Liver (tissue), 9 donors: Measurements from ENCODE around the gene WDFY3. TPM values are rescaled to one million over a fixed set of nuclear protein-coding genes. Genes with fewer than 3 reads are reported as not detected.

Experiments used
- DNase-seq: peaks from one replicate; pipeline ENCODE4 v3.0.0-alpha.2; 2017; ENCODE audit warnings: low spot score
- H3K27ac ChIP-seq, 2 donors: one replicate each; pipeline ENCODE4 v1.7.0; 2013; ENCODE audit warnings: inconsistent platforms in 2 of 2, low read length in 2 of 2, control low read depth in 1 of 2, low read depth in 1 of 2, mild to moderate bottlenecking in 1 of 2
- H3K27me3 ChIP-seq, 4 donors: one replicate each; pipeline versions ENCODE4 v1.6.1 to v1.7.0; 2013; ENCODE audit warnings: low read length in 3 of 4, inconsistent platforms in 1 of 4, mild to moderate bottlenecking in 1 of 4, moderate library complexity in 1 of 4; ENCODE audit not compliant: control insufficient read depth in 4 of 4, insufficient read depth in 4 of 4
- H3K36me3 ChIP-seq, 4 donors: one replicate each; pipeline versions ENCODE4 v1.6.1 to v1.7.0; 2013; ENCODE audit warnings: low read length in 3 of 4, mild to moderate bottlenecking in 3 of 4, low read depth in 1 of 4, moderate library complexity in 1 of 4; ENCODE audit not compliant: control insufficient read depth in 4 of 4, insufficient read depth in 3 of 4
- H3K4me1 ChIP-seq, 4 donors: one replicate each; pipeline versions ENCODE4 v1.6.1 to v1.7.0; 2013; ENCODE audit warnings: low read length in 3 of 4, mild to moderate bottlenecking in 3 of 4, moderate library complexity in 1 of 4; ENCODE audit not compliant: control insufficient read depth in 4 of 4, insufficient read depth in 4 of 4
- H3K4me3 ChIP-seq, 3 donors: one replicate each; pipeline versions ENCODE4 v1.6.1 to v1.7.0; 2013; ENCODE audit warnings: low read length in 3 of 3, control low read depth in 1 of 3, low read depth in 1 of 3, mild to moderate bottlenecking in 1 of 3
- H3K9ac ChIP-seq, 2 donors: one replicate each; pipeline ENCODE4 v1.7.0; 2013; ENCODE audit warnings: low read length in 2 of 2, mild to moderate bottlenecking in 2 of 2, moderate library complexity in 2 of 2, control low read depth in 1 of 2, low read depth in 1 of 2
- H3K9me3 ChIP-seq, 4 donors: one replicate each; pipeline versions ENCODE4 v1.6.1 to v1.7.0; 2013; ENCODE audit warnings: low read length in 3 of 4; ENCODE audit not compliant: control insufficient read depth in 4 of 4
- EGR1 ChIP-seq, 2 donors: IDR thresholded peaks; 2 replicates each; pipeline ENCODE4 v1.6.1; 2016 to 2018; ENCODE audit warnings: antibody characterized with exemption in 2 of 2, low read depth in 2 of 2
- FOXA1 ChIP-seq: IDR thresholded peaks from 2 replicates; pipeline ENCODE4 v1.6.1; 2016; ENCODE audit warnings: antibody characterized with exemption
- FOXA2 ChIP-seq: IDR thresholded peaks from 2 replicates; pipeline ENCODE4 v1.6.1; 2016; ENCODE audit warnings: antibody characterized with exemption
- GABPA ChIP-seq, 2 donors: IDR thresholded peaks in 1 of 2; conservative IDR thresholded peaks in 1 of 2; 2 replicates each; pipeline ENCODE4 v1.6.1; 2016; ENCODE audit warnings: antibody characterized with exemption in 2 of 2, mild to moderate bottlenecking in 1 of 2, moderate library complexity in 1 of 2
- HNF4A ChIP-seq, 2 donors: conservative IDR thresholded peaks; 2 replicates each; pipeline ENCODE4 v1.6.1; 2016; ENCODE audit warnings: antibody characterized with exemption in 2 of 2, mild to moderate bottlenecking in 2 of 2
- HNF4G ChIP-seq: IDR thresholded peaks from 2 replicates; pipeline ENCODE4 v1.6.1; 2016; ENCODE audit warnings: antibody characterized with exemption
- JUND ChIP-seq, 2 donors: IDR thresholded peaks; 2 replicates each; pipeline ENCODE4 v1.6.1; 2016; ENCODE audit warnings: antibody characterized with exemption in 2 of 2
- NR2F2 ChIP-seq: IDR thresholded peaks from 2 replicates; pipeline ENCODE4 v1.6.1; 2016; ENCODE audit warnings: antibody characterized with exemption
- RAD21 ChIP-seq, 2 donors: IDR thresholded peaks; 2 replicates each; pipeline ENCODE4 v1.6.1; 2016; ENCODE audit warnings: antibody characterized with exemption in 2 of 2, mild to moderate bottlenecking in 2 of 2
- RXRA ChIP-seq, 2 donors: IDR thresholded peaks; 2 replicates each; pipeline ENCODE4 v1.6.1; 2017 to 2018; ENCODE audit warnings: antibody characterized with exemption in 2 of 2, mild to moderate bottlenecking in 1 of 2
- SP1 ChIP-seq: IDR thresholded peaks from 2 replicates; pipeline ENCODE4 v1.6.1; 2018; ENCODE audit warnings: antibody characterized with exemption, mild to moderate bottlenecking
- TAF1 ChIP-seq: conservative IDR thresholded peaks from 2 replicates; pipeline ENCODE4 v1.6.1; 2016; ENCODE audit warnings: antibody characterized with exemption, mild to moderate bottlenecking
- YY1 ChIP-seq: IDR thresholded peaks from 2 replicates; pipeline ENCODE4 v1.6.1; 2016; ENCODE audit warnings: antibody characterized with exemption, mild to moderate bottlenecking
- WGBS: extraction: QIAGEN DNeasy Blood & Tissue Kit; methylation state at CpG from one replicate; pipeline ENCODE4 v1.1.7; 2013; 5-methylcytosine and 5-hydroxymethylcytosine counted together
- polyA plus RNA-seq, 2 donors: library from polyadenylated mRNA; stranded (reverse) in 1 of 2; unstranded in 1 of 2; fragments of 200-250 nt in 1 of 2; fragments of >200 nt in 1 of 2; fragmentation: Nextera tagmentation in 1 of 2; extraction: Ambion mirVana in 1 of 2; gene quantifications; one replicate each; pipeline versions ENCODE4 v1.2.1 to v1.2.3, GENCODE V29; 2013 to 2015
- total RNA-seq, 2 donors: library from RNA; depleted of rRNA; stranded (reverse); fragments of >200 nt; gene quantifications; one replicate each; pipeline ENCODE4 v1.2.3, GENCODE V29; 2014
- TF ChIP-seq, protein P1 (sequence below): IDR thresholded peaks from 2 replicates; pipeline ENCODE4 v1.6.1; 2016; ENCODE audit warnings: antibody characterized with exemption
- TF ChIP-seq, protein P2 (sequence below): IDR thresholded peaks from 2 replicates; pipeline ENCODE4 v1.6.1; 2016; ENCODE audit warnings: antibody characterized with exemption
- TF ChIP-seq, protein P3 (sequence below): IDR thresholded peaks from 2 replicates; pipeline ENCODE4 v1.6.1; 2016; ENCODE audit warnings: antibody characterized with exemption
- TF ChIP-seq, protein P4 (sequence below): IDR thresholded peaks from 2 replicates; pipeline ENCODE4 v1.6.1; 2016; ENCODE audit warnings: antibody characterized with exemption, mild to moderate bottlenecking
- donor health status: healthy.
- donor health status: healthy.
- donor health status: healthy.
- donor health status: healthy.
- donor health status: healthy.

The WDFY3 gene
- total and polyA plus RNA-seq, 4 donors: 3.2 to 50.5 (median 19.2) TPM

DNA sequence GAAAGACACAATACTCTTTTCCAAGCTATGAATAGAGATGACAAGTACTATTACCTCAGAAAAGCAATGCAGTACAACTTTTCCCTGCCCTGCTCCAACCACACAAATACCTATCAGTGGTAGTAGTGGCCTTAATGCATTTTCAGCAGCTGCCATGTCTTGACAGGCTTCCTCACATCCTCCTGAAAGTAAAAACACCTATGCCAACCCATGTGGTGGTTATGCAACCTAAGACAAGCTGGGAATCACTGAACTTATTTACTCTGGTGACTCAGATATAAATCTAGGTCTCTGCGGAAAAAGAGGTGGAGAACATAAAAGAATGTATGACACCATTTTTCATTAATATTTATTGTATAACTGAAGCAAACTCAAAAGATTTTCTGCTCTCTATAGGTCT, 14.5 kb downstream of the WDFY3 start (continued):
- no peak for TF ChIP-seq SP1
- TF ChIP-seq NR2F2: no peak
- peak; percentile 95 for TF ChIP-seq FOXA2
- TF ChIP-seq JUND (IDR thresholded peaks at IDR 0.05): peak; percentile 95 to 96
- TF ChIP-seq EGR1 (IDR thresholded peaks at IDR 0.05; ENCODE audit: low read depth in 2 of 2): no peak
- no peak for TF ChIP-seq HNF4G
- peak; percentile 88 for TF ChIP-seq FOXA1

DNA sequence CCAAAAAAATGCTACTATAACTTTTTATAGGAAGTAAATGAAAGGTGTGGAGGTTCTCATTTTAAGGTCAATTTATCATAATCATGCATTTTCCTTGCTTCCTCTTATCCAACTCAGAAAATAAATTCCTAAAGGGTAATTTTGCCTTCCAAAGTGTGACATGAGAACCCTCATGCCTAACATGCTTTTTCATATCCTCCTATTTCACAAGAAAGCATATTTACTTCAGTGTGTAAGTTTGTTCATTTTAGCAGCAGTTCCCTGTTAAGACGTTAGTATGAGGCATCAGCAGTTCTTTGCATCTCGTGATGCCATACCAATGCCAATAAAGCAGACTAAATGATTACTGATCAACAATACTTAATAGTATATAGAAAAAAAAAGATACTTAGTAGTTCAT, 18.4 kb downstream of the WDFY3 start:
- TF ChIP-seq YY1: no peak
- TF ChIP-seq, protein P1, sequence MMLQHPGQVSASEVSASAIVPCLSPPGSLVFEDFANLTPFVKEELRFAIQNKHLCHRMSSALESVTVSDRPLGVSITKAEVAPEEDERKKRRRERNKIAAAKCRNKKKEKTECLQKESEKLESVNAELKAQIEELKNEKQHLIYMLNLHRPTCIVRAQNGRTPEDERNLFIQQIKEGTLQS: no peak
- no peak for TF ChIP-seq TAF1
- TF ChIP-seq RXRA (IDR thresholded peaks at IDR 0.05): no peak
- WGBS: 73% methylated on average over 2 of the region's 2 CpGs
- peaks cover 0 to 6% (median 2%) of the 10 kb centered on the region in 4 donors for H3K4me1 ChIP-seq

DNA sequence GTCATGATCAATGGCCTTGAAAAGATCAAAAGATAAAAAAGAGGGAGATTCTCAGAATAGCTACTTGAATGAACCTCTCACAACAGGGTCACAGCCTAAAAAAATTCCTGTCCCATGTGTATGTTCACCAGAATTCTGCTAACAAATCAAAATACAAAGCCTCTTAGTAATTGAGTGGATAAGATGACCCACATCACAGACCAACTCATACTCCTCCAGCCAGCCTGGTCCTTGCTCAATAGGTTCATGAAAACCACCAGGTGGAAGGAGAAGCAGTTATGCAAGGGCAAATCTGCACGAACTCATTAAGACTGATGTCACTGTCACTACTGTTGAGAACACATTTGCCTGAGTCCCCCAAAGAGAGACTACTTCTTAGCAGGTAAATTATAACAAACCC, 21.5 kb downstream of the WDFY3 start:
- Histone ChIP-seq H3K4me1 (no peaks in the 10 kb centered on the region), H3K36me3 (peaks cover 0 to 3% (median 0%) of the 10 kb centered on the region in 4 donors), H3K4me3 (no peak overlapping the region), H3K9ac (no peak overlapping the region), H3K9me3 (peaks cover 0 to 4% (median 2%) of the 10 kb centered on the region in 4 donors), H3K27me3 (no peaks in the 10 kb centered on the region), H3K27ac (no peak overlapping the region)
- 45% methylated on average over 1 of the region's 1 CpG for WGBS
- no peak for DNase-seq
- no peak for TF ChIP-seq JUND (IDR thresholded peaks at IDR 0.05)
- no peak for TF ChIP-seq RXRA (IDR thresholded peaks at IDR 0.05)
- TF ChIP-seq, protein P2, sequence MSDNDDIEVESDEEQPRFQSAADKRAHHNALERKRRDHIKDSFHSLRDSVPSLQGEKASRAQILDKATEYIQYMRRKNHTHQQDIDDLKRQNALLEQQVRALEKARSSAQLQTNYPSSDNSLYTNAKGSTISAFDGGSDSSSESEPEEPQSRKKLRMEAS: no peak
- TF ChIP-seq FOXA2: no peak
- TF ChIP-seq HNF4G: no peak
- no peak for TF ChIP-seq HNF4A (conservative IDR thresholded peaks at IDR 0.05)
- no peak for TF ChIP-seq TAF1
- TF ChIP-seq, protein P3, sequence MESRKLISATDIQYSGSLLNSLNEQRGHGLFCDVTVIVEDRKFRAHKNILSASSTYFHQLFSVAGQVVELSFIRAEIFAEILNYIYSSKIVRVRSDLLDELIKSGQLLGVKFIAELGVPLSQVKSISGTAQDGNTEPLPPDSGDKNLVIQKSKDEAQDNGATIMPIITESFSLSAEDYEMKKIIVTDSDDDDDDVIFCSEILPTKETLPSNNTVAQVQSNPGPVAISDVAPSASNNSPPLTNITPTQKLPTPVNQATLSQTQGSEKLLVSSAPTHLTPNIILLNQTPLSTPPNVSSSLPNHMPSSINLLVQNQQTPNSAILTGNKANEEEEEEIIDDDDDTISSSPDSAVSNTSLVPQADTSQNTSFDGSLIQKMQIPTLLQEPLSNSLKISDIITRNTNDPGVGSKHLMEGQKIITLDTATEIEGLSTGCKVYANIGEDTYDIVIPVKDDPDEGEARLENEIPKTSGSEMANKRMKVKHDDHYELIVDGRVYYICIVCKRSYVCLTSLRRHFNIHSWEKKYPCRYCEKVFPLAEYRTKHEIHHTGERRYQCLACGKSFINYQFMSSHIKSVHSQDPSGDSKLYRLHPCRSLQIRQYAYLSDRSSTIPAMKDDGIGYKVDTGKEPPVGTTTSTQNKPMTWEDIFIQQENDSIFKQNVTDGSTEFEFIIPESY: no peak
- TF ChIP-seq, protein P1: no peak
- TF ChIP-seq RAD21 (IDR thresholded peaks at IDR 0.05): no peak
- TF ChIP-seq NR2F2: no peak
- no peak for TF ChIP-seq SP1
- TF ChIP-seq, protein P4, sequence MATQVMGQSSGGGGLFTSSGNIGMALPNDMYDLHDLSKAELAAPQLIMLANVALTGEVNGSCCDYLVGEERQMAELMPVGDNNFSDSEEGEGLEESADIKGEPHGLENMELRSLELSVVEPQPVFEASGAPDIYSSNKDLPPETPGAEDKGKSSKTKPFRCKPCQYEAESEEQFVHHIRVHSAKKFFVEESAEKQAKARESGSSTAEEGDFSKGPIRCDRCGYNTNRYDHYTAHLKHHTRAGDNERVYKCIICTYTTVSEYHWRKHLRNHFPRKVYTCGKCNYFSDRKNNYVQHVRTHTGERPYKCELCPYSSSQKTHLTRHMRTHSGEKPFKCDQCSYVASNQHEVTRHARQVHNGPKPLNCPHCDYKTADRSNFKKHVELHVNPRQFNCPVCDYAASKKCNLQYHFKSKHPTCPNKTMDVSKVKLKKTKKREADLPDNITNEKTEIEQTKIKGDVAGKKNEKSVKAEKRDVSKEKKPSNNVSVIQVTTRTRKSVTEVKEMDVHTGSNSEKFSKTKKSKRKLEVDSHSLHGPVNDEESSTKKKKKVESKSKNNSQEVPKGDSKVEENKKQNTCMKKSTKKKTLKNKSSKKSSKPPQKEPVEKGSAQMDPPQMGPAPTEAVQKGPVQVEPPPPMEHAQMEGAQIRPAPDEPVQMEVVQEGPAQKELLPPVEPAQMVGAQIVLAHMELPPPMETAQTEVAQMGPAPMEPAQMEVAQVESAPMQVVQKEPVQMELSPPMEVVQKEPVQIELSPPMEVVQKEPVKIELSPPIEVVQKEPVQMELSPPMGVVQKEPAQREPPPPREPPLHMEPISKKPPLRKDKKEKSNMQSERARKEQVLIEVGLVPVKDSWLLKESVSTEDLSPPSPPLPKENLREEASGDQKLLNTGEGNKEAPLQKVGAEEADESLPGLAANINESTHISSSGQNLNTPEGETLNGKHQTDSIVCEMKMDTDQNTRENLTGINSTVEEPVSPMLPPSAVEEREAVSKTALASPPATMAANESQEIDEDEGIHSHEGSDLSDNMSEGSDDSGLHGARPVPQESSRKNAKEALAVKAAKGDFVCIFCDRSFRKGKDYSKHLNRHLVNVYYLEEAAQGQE: no peak
- TF ChIP-seq EGR1 (IDR thresholded peaks at IDR 0.05; ENCODE audit: low read depth in 2 of 2): no peak
- TF ChIP-seq GABPA (IDR thresholded peaks at IDR 0.05 in 1 of 2, conservative IDR thresholded peaks at IDR 0.05 in 1 of 2): no peak
- TF ChIP-seq YY1: no peak
- no peak for TF ChIP-seq FOXA1

More for the DNA sequence above, 18.4 kb downstream of the WDFY3 start:
- Histone ChIP-seq H3K9ac (no peak overlapping the region), H3K27me3 (no peaks in the 10 kb centered on the region), H3K36me3 (peaks cover 0 to 3% (median 0%) of the 10 kb centered on the region in 4 donors), H3K9me3 (no peaks in the 10 kb centered on the region), H3K4me3 (no peak overlapping the region), H3K27ac (no peak overlapping the region)
- no peak for DNase-seq
